Activated CD8-positive, alpha-beta T cell treated with anti-CD3 and anti-CD28 coated beads for 36 hours (primary cell): Measurements from ENCODE around the gene CREB3L1. TPM values are rescaled to one million over a fixed set of nuclear protein-coding genes. Genes with fewer than 3 reads are reported as not detected.

Experiments used
- ATAC-seq: fragments of 200-7000 bp; cut with Tn5 transposase; one replicate; pipeline ENCODE4 v1.10.0; 2021; ENCODE audit warnings: mild to moderate bottlenecking, moderate library complexity
- CTCF ChIA-PET: fragments of 350-600 bp; sonication (Branson Sonifier 250); formaldehyde crosslinking; loops from one replicate; lab custom pipeline; 2021; ENCODE audit warnings: antibody characterized with exemption; lab: Charles Lee
- POLR2A ChIA-PET: fragments of 350-600 bp; sonication (Branson Sonifier 250); formaldehyde crosslinking; loops from one replicate; lab custom pipeline; 2021; ENCODE audit warnings: antibody characterized with exemption; lab: Charles Lee
- DNase-seq: peaks from one replicate; pipeline ENCODE4 v3.0.0-alpha.2; 2020
- H3K27ac Mint-ChIP-seq: one replicate; pipeline ENCODE4 v1.8.0; 2021; ENCODE audit warnings: mild to moderate bottlenecking, mixed read lengths
- H3K27me3 Mint-ChIP-seq: one replicate; pipeline ENCODE4 v1.8.0; 2021; ENCODE audit warnings: mixed read lengths
- H3K36me3 Mint-ChIP-seq: one replicate; pipeline ENCODE4 v1.8.0; 2021; ENCODE audit warnings: low read depth, mixed read lengths
- H3K4me1 Mint-ChIP-seq: one replicate; pipeline ENCODE4 v1.8.0; 2021; ENCODE audit warnings: low read depth, mixed read lengths
- H3K4me3 Mint-ChIP-seq: one replicate; pipeline ENCODE4 v1.8.0; 2021; ENCODE audit warnings: mild to moderate bottlenecking, moderate library complexity, mixed read lengths
- H3K9me3 Mint-ChIP-seq: one replicate; pipeline ENCODE4 v1.8.0; 2021; ENCODE audit warnings: mixed read lengths
- CTCF ChIP-seq: fragments of 200-600 bp; IDR thresholded peaks from one replicate; pipeline ENCODE4 v1.8.0; 2022; ENCODE audit warnings: antibody characterized with exemption, mild to moderate bottlenecking
- intact Hi-C: fragments of 100-400 bp; cut with micrococcal nuclease; formaldehyde crosslinking; loops from one replicate; pipeline ENCODE4 v1.10.0; 2022
- total RNA-seq, 2 experiments: library from RNA; stranded (reverse); gene quantifications; one replicate each; pipeline ENCODE4 v1.2.3, GENCODE V29; 2021

Gene CREB3L1
- total RNA-seq, 2 experiments from 2014 or later = not detected

DNA sequence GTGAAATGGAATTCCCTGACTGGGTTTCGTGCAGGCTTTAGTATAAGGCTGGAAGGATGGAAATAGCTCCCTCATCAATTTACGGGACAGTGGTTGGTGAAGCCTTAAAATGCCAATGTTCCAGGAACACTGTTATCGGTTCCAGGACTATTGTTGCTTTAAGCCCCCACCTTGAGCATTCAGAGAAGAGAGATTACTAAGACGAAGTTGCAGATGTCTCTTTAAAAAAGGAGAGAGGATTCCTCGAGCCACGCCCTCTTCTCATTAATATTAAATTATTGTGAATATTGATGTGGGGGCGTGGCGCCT is 195 bp upstream of the CREB3L1 start:
- no peak for TF ChIP-seq CTCF
- Mint-ChIP-seq H3K27ac (no peak overlapping the region), H3K4me3 (no peak overlapping the region), H3K4me1 (peaks cover 7% of the 10 kb centered on the region), H3K9me3 (no peaks in the 10 kb centered on the region), H3K27me3 (peaks cover 33% of the 10 kb centered on the region), H3K36me3 (no peaks in the 10 kb centered on the region)
- POLR2A ChIA-PET = interaction anchor here (2.3 kb wide), 1 partner anchor 39 kb away, joined by 8 read pairs; no protein-coding TSS in a partner anchor
- intact Hi-C loops = no loop called here
- no peak for DNase-seq
- CTCF ChIA-PET = interaction anchor here (1.0 to 2.7 kb wide), 10 partner anchors 10 to 249 kb away, joined by 3 to 13 read pairs (median 6); no protein-coding TSS in a partner anchor
- no peak for ATAC-seq

- peak; percentile 55 for TF ChIP-seq CTCF
- ATAC-seq = peak; percentile 74
- H3K27ac Mint-ChIP-seq = no peak overlapping the region
- peaks cover 4% of the 10 kb centered on the region for H3K4me1 Mint-ChIP-seq
- POLR2A ChIA-PET = interaction anchor here (2.3 kb wide), 1 partner anchor 40 kb away, joined by 8 read pairs; no protein-coding TSS in a partner anchor
- peaks cover 33% of the 10 kb centered on the region for H3K27me3 Mint-ChIP-seq
- H3K4me3 Mint-ChIP-seq = peak overlapping the region; percentile 7
- DNase-seq = peak; percentile 64
- CTCF ChIA-PET = interaction anchor here (0.9 to 2.7 kb wide), 13 partner anchors 11 to 319 kb away, joined by 3 to 12 read pairs (median 4); no protein-coding TSS in a partner anchor
- intact Hi-C loops = no loop called here
- no peaks in the 10 kb centered on the region for H3K9me3 Mint-ChIP-seq
- H3K36me3 Mint-ChIP-seq = no peaks in the 10 kb centered on the region
Observed at GRCh38 chr11:46278387-46279125, 1.1 kb downstream of the CREB3L1 start.

- TF ChIP-seq CTCF = no peak
- CTCF ChIA-PET = interaction anchor here (0.9 to 2.7 kb wide), 6 partner anchors 17 to 51 kb away, joined by 3 to 12 read pairs (median 7); no protein-coding TSS in a partner anchor
- intact Hi-C loops = no loop called here
Observed at GRCh38 chr11:46279126-46280099, 2.0 kb downstream of the CREB3L1 start.

GRCh38 chr11:46280706-46281105 is 3.2 kb downstream of the CREB3L1 start:
- H3K27me3 Mint-ChIP-seq = peaks cover 32% of the 10 kb centered on the region
- DNase-seq (no peak), ATAC-seq (no peak)
- no peaks in the 10 kb centered on the region for H3K36me3 Mint-ChIP-seq
- no peaks in the 10 kb centered on the region for H3K9me3 Mint-ChIP-seq
- intact Hi-C loops = no loop called here
- ChIA-PET CTCF (interaction anchor here (1.0 kb wide), 1 partner anchor 9 kb away, joined by 4 read pairs; no protein-coding TSS in a partner anchor), POLR2A (no interaction called here)
- TF ChIP-seq CTCF = no peak
- H3K4me1 Mint-ChIP-seq = peaks cover 4% of the 10 kb centered on the region
- no peak overlapping the region for H3K4me3 Mint-ChIP-seq
- H3K27ac Mint-ChIP-seq = no peak overlapping the region

More at GRCh38 chr11:46279126-46280099, 2.0 kb downstream of the CREB3L1 start:
- Mint-ChIP-seq H3K4me1 (peaks cover 4% of the 10 kb centered on the region), H3K27me3 (peaks cover 33% of the 10 kb centered on the region), H3K36me3 (no peaks in the 10 kb centered on the region), H3K27ac (no peak overlapping the region), H3K4me3 (no peak overlapping the region), H3K9me3 (no peaks in the 10 kb centered on the region)
- DNase-seq (no peak), ATAC-seq (no peak)
- POLR2A ChIA-PET = no interaction called here
